Gastrocnemius medialis (tissue), 4 donors: Measurements from ENCODE around the gene ACP5. TPM values are rescaled to one million over a fixed set of nuclear protein-coding genes. Genes with fewer than 3 reads are reported as not detected.
A peak's percentile ranks its signal among the peaks of the same experiment; 100 is the strongest.

Experiments used
- ATAC-seq, 2 donors: fragments of 150-250 bp; one replicate each; pipeline ENCODE4 v1.9.1; 2016
- DNase-seq, 2 donors: peaks; one replicate each; pipeline ENCODE4 v3.0.0-alpha.2; 2019
- H3K27ac ChIP-seq, 4 donors: fragments of 200-600 bp; sonication (generic); 1 replicate in 1 of 4; 2 replicates in 3 of 4; pipeline ENCODE4 v1.5.1; 2016 to 2018; ENCODE audit warnings: mild to moderate bottlenecking in 2 of 4, moderate library complexity in 1 of 4
- H3K27me3 ChIP-seq, 3 donors: fragments of 200-600 bp; sonication (generic) in 2 of 3; 1 replicate in 1 of 3; 2 replicates in 2 of 3; pipeline versions ENCODE4 v1.5.1 to v1.6.0; 2016 to 2019; ENCODE audit warnings: mild to moderate bottlenecking in 1 of 3, moderate library complexity in 1 of 3
- H3K36me3 ChIP-seq, 2 donors: fragments of 200-600 bp; sonication (generic) in 1 of 2; one replicate each; pipeline ENCODE4 v1.5.1; 2017 to 2018
- H3K4me1 ChIP-seq, 2 donors: fragments of 200-600 bp; sonication (generic) in 1 of 2; one replicate each; pipeline ENCODE4 v1.5.1; 2016 to 2017; ENCODE audit warnings: mild to moderate bottlenecking in 2 of 2
- H3K4me3 ChIP-seq, 4 donors: fragments of 200-600 bp; sonication (generic) in 3 of 4; 1 replicate in 1 of 4; 2 replicates in 3 of 4; pipeline ENCODE4 v1.5.1; 2016 to 2019; ENCODE audit warnings: mild to moderate bottlenecking in 2 of 4
- H3K9me3 ChIP-seq, 3 donors: fragments of 200-600 bp; sonication (generic) in 2 of 3; 1 replicate in 1 of 3; 2 replicates in 2 of 3; pipeline ENCODE4 v1.5.1; 2016 to 2019
- CTCF ChIP-seq, 5 experiments: fragments of 450-650 bp in 3 of 5; fragments of 200-600 bp in 2 of 5; sonication (generic) in 2 of 5; IDR thresholded peaks in 4 of 5; conservative IDR thresholded peaks in 1 of 5; 1 replicate in 4 of 5; 2 replicates in 1 of 5; pipeline ENCODE4 v1.5.1; 2016 to 2019; ENCODE audit warnings: antibody characterized with exemption in 5 of 5, mild to moderate bottlenecking in 3 of 5, moderate library complexity in 3 of 5
- POLR2A ChIP-seq, 2 donors: fragments of 450-650 bp; IDR thresholded peaks; one replicate each; pipeline ENCODE4 v1.6.1; 2017; ENCODE audit warnings: antibody characterized with exemption in 2 of 2, mild to moderate bottlenecking in 2 of 2, moderate library complexity in 2 of 2
- in situ Hi-C, 4 donors: fragments of 200-750 bp; cut with MboI; loops; one replicate each; pipeline versions ENCODE4 v1.15.0 to v1.8.0; 2017; ENCODE audit warnings: low sequenced_read_pairs in 4 of 4
- intact Hi-C: fragments of 100-400 bp; cut with DNase I; formaldehyde crosslinking; loops from one replicate; pipeline ENCODE4 v1.15.1; 2023; ENCODE audit warnings: low total_unique reads
- total RNA-seq, 4 donors: library from RNA; depleted of rRNA; stranded (reverse); fragments of >200 nt; gene quantifications; one replicate each; pipeline versions ENCODE4 v1.1.0 to v1.2.3, GENCODE V29; 2016

The ACP5 gene
- total RNA-seq, 4 donors from 2014 or later, result 1.3 to 5.9 (median 2.6) TPM

- Histone ChIP-seq H3K9me3 (no peaks in the 10 kb centered on the region), H3K4me3 (no peak overlapping the region), H3K27me3 (no peaks in the 10 kb centered on the region), H3K4me1 (peaks cover 15 to 19% of the 10 kb centered on the region in 2 donors), H3K27ac (no peak overlapping the region), H3K36me3 (peaks cover 0 to 28% of the 10 kb centered on the region in 2 donors)
- DNase-seq (no peak), ATAC-seq (no peak)
- intact Hi-C loops, result no loop called here
- in situ Hi-C loops, result no loop called here
- TF ChIP-seq POLR2A (IDR thresholded peaks at IDR 0.05) (no peak), CTCF (IDR thresholded peaks at IDR 0.05 in 4 of 5, conservative IDR thresholded peaks at IDR 0.05 in 1 of 5) (no peak)
Measured at GRCh38 chr19:11555246-11555645, 22.2 kb downstream of the ACP5 start.

- in situ Hi-C loops (no loop called here), intact Hi-C loops (no loop called here)
- ATAC-seq (no peak), DNase-seq (no peak)
- H3K36me3 ChIP-seq, result peaks cover 0 to 28% of the 10 kb centered on the region in 2 donors
- no peak overlapping the region for H3K27ac ChIP-seq
- TF ChIP-seq CTCF (IDR thresholded peaks at IDR 0.05 in 4 of 5, conservative IDR thresholded peaks at IDR 0.05 in 1 of 5) (no peak), POLR2A (IDR thresholded peaks at IDR 0.05) (no peak)
- H3K4me3 ChIP-seq, result no peak overlapping the region
- no peaks in the 10 kb centered on the region for H3K27me3 ChIP-seq
- peaks cover 10 to 11% of the 10 kb centered on the region in 2 donors for H3K4me1 ChIP-seq
- no peaks in the 10 kb centered on the region for H3K9me3 ChIP-seq
Measured at GRCh38 chr19:11554160-11554559, 23.3 kb downstream of the ACP5 start.

- ATAC-seq (no peak), DNase-seq (no peak)
- intact Hi-C loops, result no loop called here
- Histone ChIP-seq H3K27me3 (no peaks in the 10 kb centered on the region), H3K9me3 (no peaks in the 10 kb centered on the region), H3K4me1 (peaks cover 2% of the 10 kb centered on the region in 2 donors), H3K27ac (peak overlapping the region in 1 of 4 donors; percentile 73), H3K4me3 (no peak overlapping the region), H3K36me3 (peaks cover 0 to 28% of the 10 kb centered on the region in 2 donors)
- TF ChIP-seq CTCF (IDR thresholded peaks at IDR 0.05 in 4 of 5, conservative IDR thresholded peaks at IDR 0.05 in 1 of 5) (no peak), POLR2A (IDR thresholded peaks at IDR 0.05) (no peak)
- in situ Hi-C loops, result no loop called here
Measured at GRCh38 chr19:11552666-11553372, 24.6 kb downstream of the ACP5 start.

- Histone ChIP-seq H3K4me1 (no peaks in the 10 kb centered on the region), H3K27ac (peak overlapping the region; percentile 30 to 73 (median 52)), H3K9me3 (no peaks in the 10 kb centered on the region), H3K27me3 (no peaks in the 10 kb centered on the region), H3K36me3 (peaks cover 0 to 28% of the 10 kb centered on the region in 2 donors), H3K4me3 (no peak overlapping the region)
- DNase-seq, result peak in 1 of 2 donors; percentile 27
- intact Hi-C loops (no loop called here), in situ Hi-C loops (no loop called here)
- TF ChIP-seq CTCF (IDR thresholded peaks at IDR 0.05 in 4 of 5, conservative IDR thresholded peaks at IDR 0.05 in 1 of 5), result peak in 1 of 5 experiments; percentile 19
- no peak for TF ChIP-seq POLR2A (IDR thresholded peaks at IDR 0.05)
- ATAC-seq, result peak in 1 of 2 donors; percentile 18
Measured at GRCh38 chr19:11551603-11552235, 25.7 kb downstream of the ACP5 start.
